GM12878 (cell line): ENCODE measurements around the gene GMDS.

Experiments
- CHD4 ChIP-seq: fragments of 200-600 bp; sonication (generic); IDR thresholded peaks from 2 replicates; pipeline ENCODE4 v1.6.1; 2016; ENCODE audit warnings: mild to moderate bottlenecking
- CREM ChIP-seq: IDR thresholded peaks from 2 replicates; pipeline ENCODE4 v1.6.1; 2014; ENCODE audit warnings: antibody characterized with exemption, low read depth
- EZH2 ChIP-seq: IDR thresholded peaks from 2 replicates; pipeline ENCODE4 v1.6.1; 2012; ENCODE audit warnings: low read depth, mild to moderate bottlenecking, control low read depth, inconsistent platforms, low read length, borderline replicate concordance; ENCODE audit not compliant: control insufficient read depth
- FOXM1 ChIP-seq: IDR thresholded peaks from 2 replicates; pipeline ENCODE4 v1.6.1; 2012; ENCODE audit warnings: low read depth, mild to moderate bottlenecking, inconsistent platforms, low read length, moderate library complexity
- NBN ChIP-seq: fragments of 450-650 bp; IDR thresholded peaks from 2 replicates; pipeline ENCODE4 v1.6.1; 2016
- POLR2AphosphoS5 ChIP-seq: IDR thresholded peaks from 2 replicates; pipeline ENCODE4 v1.6.1; 2011; ENCODE audit warnings: mild to moderate bottlenecking, low read length, inconsistent platforms
- RCOR1 ChIP-seq: conservative IDR thresholded peaks from 2 replicates; pipeline ENCODE4 v1.6.1; 2012; ENCODE audit warnings: low read depth, low read length, improper control_type of control experiment
- SRF ChIP-seq, 2 experiments: IDR thresholded peaks; 2 replicates each; pipeline ENCODE4 v1.6.1; 2011; ENCODE audit warnings: low read depth in 2 of 2, low read length in 2 of 2, mild to moderate bottlenecking in 1 of 2, moderate library complexity in 1 of 2
- TF ChIP-seq, protein P1 (sequence below), 3 experiments: IDR thresholded peaks in 2 of 3; conservative IDR thresholded peaks in 1 of 3; 2 replicates each; pipeline ENCODE4 v1.5.1; 2011; ENCODE audit warnings: low read depth in 3 of 3, low read length in 3 of 3, mild to moderate bottlenecking in 3 of 3, control low read depth in 2 of 3, moderate library complexity in 2 of 3, inconsistent platforms in 1 of 3, mixed read lengths in 1 of 3; ENCODE audit not compliant: control insufficient read depth in 2 of 3, insufficient read depth in 1 of 3; ENCODE audit errors: extremely low read depth in 1 of 3
- TF ChIP-seq, protein P2 (sequence below): IDR thresholded peaks from 2 replicates; pipeline ENCODE4 v1.6.1; 2012; ENCODE audit warnings: low read depth, low read length, improper control_type of control experiment
- TF ChIP-seq, protein P3 (sequence below): IDR thresholded peaks from 2 replicates; pipeline ENCODE4 v1.6.1; 2012; ENCODE audit warnings: low read depth, low read length, improper control_type of control experiment

DNA sequence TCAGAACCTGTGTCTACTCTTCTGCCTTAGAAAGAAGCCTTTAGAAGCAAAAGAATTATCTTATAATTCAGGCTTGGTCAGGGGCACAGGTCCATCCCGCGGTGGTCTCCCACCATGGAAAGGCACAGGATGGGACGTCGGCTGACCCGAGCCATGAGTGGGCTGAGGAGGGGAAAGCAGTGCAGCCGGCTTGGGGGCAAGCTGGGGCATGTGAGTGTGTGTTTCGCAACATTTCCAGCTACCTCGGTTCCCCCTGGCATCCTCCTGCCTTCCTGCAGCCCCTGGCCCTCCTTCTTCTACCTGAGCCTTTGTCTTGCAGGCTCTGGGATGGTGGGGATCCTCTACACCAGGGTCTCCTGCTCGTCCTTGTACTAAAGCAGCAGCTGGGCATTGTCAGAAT lies 664.8 kb downstream of the GMDS start:
- TF ChIP-seq SRF (IDR thresholded peaks at IDR 0.05; ENCODE audit: low read depth in 2 of 2, low read length in 2 of 2) (no peak), FOXM1 (no peak), NBN (no peak), RCOR1 (no peak), POLR2AphosphoS5 (no peak), CHD4 (no peak), CREM (no peak), EZH2 (no peak)
- TF ChIP-seq, protein P1, sequence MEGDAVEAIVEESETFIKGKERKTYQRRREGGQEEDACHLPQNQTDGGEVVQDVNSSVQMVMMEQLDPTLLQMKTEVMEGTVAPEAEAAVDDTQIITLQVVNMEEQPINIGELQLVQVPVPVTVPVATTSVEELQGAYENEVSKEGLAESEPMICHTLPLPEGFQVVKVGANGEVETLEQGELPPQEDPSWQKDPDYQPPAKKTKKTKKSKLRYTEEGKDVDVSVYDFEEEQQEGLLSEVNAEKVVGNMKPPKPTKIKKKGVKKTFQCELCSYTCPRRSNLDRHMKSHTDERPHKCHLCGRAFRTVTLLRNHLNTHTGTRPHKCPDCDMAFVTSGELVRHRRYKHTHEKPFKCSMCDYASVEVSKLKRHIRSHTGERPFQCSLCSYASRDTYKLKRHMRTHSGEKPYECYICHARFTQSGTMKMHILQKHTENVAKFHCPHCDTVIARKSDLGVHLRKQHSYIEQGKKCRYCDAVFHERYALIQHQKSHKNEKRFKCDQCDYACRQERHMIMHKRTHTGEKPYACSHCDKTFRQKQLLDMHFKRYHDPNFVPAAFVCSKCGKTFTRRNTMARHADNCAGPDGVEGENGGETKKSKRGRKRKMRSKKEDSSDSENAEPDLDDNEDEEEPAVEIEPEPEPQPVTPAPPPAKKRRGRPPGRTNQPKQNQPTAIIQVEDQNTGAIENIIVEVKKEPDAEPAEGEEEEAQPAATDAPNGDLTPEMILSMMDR (IDR thresholded peaks at IDR 0.05 in 2 of 3, conservative IDR thresholded peaks at IDR 0.05 in 1 of 3; ENCODE audit: control insufficient read depth in 2 of 3, extremely low read depth in 1 of 3, insufficient read depth in 1 of 3, low read depth in 3 of 3, low read length in 3 of 3): no peak
- TF ChIP-seq, protein P2, sequence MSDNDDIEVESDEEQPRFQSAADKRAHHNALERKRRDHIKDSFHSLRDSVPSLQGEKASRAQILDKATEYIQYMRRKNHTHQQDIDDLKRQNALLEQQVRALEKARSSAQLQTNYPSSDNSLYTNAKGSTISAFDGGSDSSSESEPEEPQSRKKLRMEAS: no peak
- TF ChIP-seq, protein P3, sequence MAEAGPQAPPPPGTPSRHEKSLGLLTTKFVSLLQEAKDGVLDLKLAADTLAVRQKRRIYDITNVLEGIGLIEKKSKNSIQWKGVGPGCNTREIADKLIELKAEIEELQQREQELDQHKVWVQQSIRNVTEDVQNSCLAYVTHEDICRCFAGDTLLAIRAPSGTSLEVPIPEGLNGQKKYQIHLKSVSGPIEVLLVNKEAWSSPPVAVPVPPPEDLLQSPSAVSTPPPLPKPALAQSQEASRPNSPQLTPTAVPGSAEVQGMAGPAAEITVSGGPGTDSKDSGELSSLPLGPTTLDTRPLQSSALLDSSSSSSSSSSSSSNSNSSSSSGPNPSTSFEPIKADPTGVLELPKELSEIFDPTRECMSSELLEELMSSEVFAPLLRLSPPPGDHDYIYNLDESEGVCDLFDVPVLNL: no peak
